Adrenal gland (tissue), 5 donors: ENCODE data around the gene LCN15.

Source experiments
- POLR2A ChIP-seq, 2 donors: fragments of 450-650 bp; IDR thresholded peaks; one replicate each; pipeline ENCODE4 v1.6.1; 2017; ENCODE audit warnings: antibody characterized with exemption in 2 of 2, mild to moderate bottlenecking in 2 of 2, moderate library complexity in 1 of 2
- TF ChIP-seq, protein P1 (sequence below), 6 experiments: fragments of 450-650 bp in 4 of 6; fragments of 200-600 bp in 2 of 6; sonication (generic) in 1 of 6; IDR thresholded peaks; 1 replicate in 5 of 6; 2 replicates in 1 of 6; pipeline versions ENCODE4 v1.5.1 to v1.8.0; 2016 to 2021; ENCODE audit warnings: antibody characterized with exemption in 6 of 6, mild to moderate bottlenecking in 2 of 6, moderate library complexity in 1 of 6
- donor health status: DM: no; HTN: no; CAD: no.

DNA sequence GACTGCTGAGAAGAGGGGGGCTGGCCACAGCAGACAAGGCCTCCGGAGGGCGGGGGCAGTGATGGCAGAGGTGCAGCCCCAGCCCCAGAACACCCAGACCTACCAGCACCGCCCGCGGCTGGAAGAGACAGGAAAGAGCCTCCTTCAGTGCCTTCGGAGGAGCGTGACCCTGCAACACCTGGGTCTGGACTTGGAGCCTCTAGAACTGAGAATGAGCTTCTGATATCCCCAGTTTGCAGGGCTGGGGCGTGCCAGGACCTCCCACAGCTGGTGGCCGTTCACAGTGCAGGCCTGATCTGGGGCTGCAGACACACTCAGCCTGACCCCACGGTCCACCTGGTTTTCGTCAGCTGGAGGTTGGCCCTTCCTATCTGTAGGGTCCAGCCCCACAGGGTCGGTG, 30.7 kb downstream of the LCN15 start:
- no peak for TF ChIP-seq POLR2A (IDR thresholded peaks at IDR 0.05)
- TF ChIP-seq, protein P1, sequence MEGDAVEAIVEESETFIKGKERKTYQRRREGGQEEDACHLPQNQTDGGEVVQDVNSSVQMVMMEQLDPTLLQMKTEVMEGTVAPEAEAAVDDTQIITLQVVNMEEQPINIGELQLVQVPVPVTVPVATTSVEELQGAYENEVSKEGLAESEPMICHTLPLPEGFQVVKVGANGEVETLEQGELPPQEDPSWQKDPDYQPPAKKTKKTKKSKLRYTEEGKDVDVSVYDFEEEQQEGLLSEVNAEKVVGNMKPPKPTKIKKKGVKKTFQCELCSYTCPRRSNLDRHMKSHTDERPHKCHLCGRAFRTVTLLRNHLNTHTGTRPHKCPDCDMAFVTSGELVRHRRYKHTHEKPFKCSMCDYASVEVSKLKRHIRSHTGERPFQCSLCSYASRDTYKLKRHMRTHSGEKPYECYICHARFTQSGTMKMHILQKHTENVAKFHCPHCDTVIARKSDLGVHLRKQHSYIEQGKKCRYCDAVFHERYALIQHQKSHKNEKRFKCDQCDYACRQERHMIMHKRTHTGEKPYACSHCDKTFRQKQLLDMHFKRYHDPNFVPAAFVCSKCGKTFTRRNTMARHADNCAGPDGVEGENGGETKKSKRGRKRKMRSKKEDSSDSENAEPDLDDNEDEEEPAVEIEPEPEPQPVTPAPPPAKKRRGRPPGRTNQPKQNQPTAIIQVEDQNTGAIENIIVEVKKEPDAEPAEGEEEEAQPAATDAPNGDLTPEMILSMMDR (IDR thresholded peaks at IDR 0.05): no peak
